AG09319 (cell line): ENCODE data around the gene MED15.

Source experiments
- DNase-seq: peaks from one replicate; pipeline ENCODE4 v3.0.0-alpha.2; 2010; ENCODE audit warnings: low read depth; ENCODE audit errors: extremely low read depth
- TF ChIP-seq, protein P1 (sequence below): IDR thresholded peaks from 2 replicates; pipeline ENCODE4 v1.5.1; 2011; ENCODE audit warnings: low read depth, mild to moderate bottlenecking, inconsistent platforms, low read length, moderate library complexity

MED15 gene

DNA sequence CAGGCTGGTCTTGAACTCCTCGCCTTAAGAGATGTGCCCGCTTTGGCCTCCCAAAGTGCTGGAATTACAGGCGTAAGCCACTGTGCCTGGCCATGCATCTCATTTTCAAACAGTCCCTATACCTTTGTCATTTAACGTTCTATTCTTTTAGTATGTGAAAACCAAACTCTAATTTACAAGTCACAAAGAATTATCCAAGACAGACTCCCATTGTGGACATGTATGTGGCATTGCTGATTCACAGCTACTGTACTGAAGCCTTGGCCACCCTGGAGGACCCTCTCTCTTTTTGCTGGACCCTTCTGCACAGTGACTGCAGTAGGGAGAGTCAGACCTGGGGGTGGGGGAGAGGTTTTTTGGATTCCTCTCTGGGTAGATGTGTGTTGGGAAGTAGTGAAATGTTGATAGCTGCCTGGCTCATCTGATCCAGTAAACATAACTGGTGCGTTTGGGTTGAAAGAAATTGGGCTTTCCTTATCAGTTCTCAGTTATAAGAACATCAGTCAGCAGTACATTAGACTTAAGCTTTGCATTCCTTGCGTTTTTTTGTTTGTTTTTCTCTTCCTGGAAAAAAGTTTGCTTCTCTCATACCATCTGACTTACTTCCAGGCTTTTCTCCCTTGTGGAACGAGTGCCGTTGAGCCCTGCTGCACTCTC is 65.9 kb downstream of the MED15 start:
- TF ChIP-seq, protein P1, sequence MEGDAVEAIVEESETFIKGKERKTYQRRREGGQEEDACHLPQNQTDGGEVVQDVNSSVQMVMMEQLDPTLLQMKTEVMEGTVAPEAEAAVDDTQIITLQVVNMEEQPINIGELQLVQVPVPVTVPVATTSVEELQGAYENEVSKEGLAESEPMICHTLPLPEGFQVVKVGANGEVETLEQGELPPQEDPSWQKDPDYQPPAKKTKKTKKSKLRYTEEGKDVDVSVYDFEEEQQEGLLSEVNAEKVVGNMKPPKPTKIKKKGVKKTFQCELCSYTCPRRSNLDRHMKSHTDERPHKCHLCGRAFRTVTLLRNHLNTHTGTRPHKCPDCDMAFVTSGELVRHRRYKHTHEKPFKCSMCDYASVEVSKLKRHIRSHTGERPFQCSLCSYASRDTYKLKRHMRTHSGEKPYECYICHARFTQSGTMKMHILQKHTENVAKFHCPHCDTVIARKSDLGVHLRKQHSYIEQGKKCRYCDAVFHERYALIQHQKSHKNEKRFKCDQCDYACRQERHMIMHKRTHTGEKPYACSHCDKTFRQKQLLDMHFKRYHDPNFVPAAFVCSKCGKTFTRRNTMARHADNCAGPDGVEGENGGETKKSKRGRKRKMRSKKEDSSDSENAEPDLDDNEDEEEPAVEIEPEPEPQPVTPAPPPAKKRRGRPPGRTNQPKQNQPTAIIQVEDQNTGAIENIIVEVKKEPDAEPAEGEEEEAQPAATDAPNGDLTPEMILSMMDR, result no peak
- DNase-seq, result no peak

DNA sequence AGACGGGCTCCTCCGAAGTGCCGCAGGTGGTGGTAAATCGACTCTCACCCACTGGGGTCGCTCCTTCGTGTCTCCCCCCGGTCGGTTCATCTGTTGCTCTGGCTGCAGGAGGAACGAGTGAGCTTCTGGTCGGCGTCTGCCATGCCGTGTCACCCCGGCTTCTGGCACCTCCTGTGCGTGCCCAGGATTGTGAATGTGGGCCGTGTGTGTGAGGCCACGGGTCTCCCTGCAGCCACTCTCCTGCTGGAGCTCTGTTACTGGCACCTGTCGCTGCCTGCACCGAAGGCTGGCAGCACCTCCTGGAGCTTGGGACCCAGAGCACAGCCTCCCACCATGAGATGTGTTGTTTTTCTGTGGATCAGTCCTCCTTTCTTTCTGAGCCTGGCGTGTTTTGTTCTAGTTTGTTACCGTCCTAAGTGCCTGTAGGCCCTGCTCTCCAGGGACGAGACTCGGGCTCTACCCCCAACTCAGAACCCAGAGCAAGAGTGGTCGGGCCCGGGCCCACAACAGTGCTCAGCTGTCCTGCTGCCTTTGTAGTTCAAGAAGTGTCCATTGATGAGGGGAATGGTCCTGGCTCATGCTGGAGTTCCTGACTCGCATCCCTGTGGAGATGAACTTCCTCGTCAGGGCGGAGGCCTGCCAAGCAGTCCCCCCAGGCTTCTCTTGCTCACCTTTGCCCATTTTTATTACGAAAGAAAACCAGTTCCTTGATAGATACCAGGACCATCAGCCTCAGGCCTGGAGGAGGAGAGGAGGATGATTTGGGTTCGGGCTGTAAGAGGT is 66.6 kb downstream of the MED15 start:
- TF ChIP-seq, protein P1, result no peak
- no peak for DNase-seq

DNA sequence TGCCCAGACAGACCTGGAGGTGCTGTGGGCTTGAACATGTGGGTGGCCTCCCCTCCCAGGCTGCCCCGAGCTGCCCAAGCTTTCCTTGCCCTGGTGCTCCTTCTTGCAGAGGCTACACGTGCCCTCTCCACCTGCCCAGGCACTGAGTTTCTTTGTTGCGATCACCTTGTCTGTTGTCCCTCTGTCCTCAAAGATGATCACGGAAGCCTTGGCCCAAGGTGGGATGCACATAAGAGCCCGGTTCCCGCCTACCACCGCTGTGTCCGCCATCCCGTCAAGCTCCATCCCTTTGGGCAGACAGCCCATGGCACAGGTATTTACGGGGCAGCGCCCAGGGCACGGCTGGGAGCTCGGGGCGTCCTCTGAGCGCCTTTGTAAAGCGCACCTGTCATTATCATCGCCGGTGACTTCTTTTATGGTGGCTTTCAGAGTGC is 67.5 kb downstream of the MED15 start:
- TF ChIP-seq, protein P1, result no peak
- no peak for DNase-seq

DNA sequence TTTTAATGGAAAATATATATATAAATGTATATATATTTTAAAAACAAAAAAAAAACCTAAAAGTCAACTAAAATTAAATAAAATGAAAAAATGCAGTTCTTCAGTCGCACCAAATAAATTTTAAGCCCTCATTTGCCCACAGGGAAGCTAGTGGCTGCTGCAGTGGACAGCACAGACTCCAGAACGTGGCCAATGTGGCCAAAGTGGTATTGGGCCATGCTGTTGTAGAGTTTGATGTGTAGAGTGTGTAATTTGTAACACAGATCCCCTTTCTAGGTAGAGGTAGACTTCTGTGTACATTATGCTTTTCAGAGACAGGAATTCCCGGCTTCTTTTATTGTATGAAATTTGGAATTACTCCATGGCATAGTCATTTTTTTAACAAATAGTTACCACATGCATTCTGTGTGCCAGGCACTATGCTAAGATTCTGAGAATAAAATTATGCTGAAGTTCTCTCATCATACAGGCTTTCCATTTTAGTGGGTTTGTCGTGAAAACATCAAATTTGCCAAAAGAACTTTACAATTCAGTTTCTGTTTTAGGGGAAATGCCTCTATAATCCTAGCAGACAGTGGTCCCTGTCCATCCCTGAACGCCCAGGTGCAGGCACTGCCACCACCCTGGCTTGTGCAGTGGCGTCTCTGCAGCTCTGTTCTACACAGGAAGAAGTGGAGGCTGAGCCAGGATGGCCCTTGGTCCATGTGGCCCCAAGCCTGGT is 68.5 kb downstream of the MED15 start:
- DNase-seq, result no peak
- TF ChIP-seq, protein P1, result no peak

DNA sequence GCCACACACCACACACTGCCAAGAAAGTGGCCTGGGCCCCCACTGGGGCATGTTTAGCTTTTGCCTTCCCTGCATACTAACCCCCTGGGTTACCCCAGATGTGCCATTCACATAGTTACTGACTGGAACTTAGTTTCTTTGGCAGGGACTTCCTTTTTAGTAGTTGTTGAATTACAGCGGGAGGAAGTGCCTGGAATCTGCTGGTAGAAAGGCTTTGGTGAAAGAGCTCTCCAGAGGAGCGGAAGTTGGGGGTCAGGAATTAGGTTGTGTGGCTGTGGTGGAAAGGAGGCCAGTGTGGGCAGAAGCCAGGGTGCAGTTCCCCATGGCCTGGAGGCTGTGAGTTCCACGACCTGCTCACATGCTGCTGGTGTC is 69.0 kb downstream of the MED15 start:
- DNase-seq, result no peak
- TF ChIP-seq, protein P1, result no peak

DNA sequence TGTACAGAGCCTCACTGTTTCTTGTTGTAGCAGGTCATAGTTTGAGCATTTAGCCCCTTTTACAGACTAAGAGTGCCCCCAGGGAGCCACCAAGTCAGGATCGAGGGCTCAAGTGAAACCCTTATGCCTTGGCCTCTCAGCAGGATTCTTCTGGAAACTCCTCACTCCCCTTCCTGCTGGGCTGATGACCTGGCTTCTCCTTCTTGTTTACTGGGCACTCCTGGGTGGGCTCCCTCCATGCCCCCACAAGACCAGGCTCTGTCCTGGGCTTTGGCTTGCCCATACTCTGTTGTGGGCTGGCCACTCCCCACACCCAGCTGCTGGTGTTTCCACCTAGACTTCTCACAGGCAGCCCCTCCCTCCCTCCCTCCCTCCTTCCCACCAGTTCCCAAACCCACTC is 69.6 kb downstream of the MED15 start:
- DNase-seq, result no peak
- TF ChIP-seq, protein P1, result no peak

DNA sequence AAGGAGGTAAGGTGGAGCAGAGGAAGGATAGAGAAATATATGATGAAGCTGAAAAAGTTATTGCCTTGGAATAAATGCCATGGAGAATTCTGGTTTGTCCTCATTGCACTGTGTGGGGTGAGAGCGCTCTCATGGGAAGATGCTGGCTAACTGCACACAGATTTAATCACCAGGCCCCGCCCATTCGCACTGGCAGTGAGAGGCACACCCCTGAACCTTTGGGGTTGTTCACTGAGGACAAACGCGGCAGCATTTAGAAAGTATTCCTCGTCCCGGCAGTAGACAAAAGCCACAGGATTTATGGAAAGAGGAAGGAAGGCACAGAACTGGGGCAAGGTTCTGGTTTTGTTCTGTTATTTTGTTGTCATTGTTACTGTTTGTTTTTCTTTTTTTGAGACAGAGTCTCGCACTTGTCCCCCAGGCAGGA is 70.2 kb downstream of the MED15 start:
- DNase-seq, result no peak
- TF ChIP-seq, protein P1, result no peak
